DND-41 (cell line): Measurements from ENCODE around the gene TRMT10B.

Experiments used
- EZH2 ChIP-seq: IDR thresholded peaks from 3 replicates; pipeline ENCODE4 v1.6.1; 2012; ENCODE audit warnings: borderline replicate concordance, low read depth, mild to moderate bottlenecking, moderate library complexity, low read length, inconsistent platforms; ENCODE audit not compliant: severe bottlenecking
- TF ChIP-seq, protein P1 (sequence below): IDR thresholded peaks from 2 replicates; pipeline ENCODE4 v1.5.1; 2012; ENCODE audit warnings: borderline replicate concordance, low read length, moderate library complexity, mild to moderate bottlenecking; ENCODE audit not compliant: poor library complexity, severe bottlenecking; ENCODE audit errors: extremely low read depth

GRCh38 chr9:37715260-37715659 lies 38.3 kb upstream of the TRMT10B start:
- TF ChIP-seq EZH2, result no peak
- TF ChIP-seq, protein P1, sequence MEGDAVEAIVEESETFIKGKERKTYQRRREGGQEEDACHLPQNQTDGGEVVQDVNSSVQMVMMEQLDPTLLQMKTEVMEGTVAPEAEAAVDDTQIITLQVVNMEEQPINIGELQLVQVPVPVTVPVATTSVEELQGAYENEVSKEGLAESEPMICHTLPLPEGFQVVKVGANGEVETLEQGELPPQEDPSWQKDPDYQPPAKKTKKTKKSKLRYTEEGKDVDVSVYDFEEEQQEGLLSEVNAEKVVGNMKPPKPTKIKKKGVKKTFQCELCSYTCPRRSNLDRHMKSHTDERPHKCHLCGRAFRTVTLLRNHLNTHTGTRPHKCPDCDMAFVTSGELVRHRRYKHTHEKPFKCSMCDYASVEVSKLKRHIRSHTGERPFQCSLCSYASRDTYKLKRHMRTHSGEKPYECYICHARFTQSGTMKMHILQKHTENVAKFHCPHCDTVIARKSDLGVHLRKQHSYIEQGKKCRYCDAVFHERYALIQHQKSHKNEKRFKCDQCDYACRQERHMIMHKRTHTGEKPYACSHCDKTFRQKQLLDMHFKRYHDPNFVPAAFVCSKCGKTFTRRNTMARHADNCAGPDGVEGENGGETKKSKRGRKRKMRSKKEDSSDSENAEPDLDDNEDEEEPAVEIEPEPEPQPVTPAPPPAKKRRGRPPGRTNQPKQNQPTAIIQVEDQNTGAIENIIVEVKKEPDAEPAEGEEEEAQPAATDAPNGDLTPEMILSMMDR, result no peak
